Lung (tissue), 12 donors: ENCODE data around the gene ADCY6. TPM values are rescaled to one million over a fixed set of nuclear protein-coding genes. Genes with fewer than 3 reads are reported as not detected.

Experiments used
- ATAC-seq: fragments of 200-7000 bp; cut with Tn5 transposase; one replicate; pipeline ENCODE4 v1.9.1; 2020; ENCODE audit warnings: moderate number of reproducible peaks; ENCODE audit not compliant: insufficient read depth, low FRiP score
- DNase-seq, 3 donors: peaks; one replicate each; pipeline ENCODE4 v3.0.0-alpha.2; 2013 to 2017
- H3K27ac ChIP-seq, 2 donors: one replicate each; pipeline ENCODE4 v1.5.1; 2013; ENCODE audit warnings: mild to moderate bottlenecking in 2 of 2, moderate library complexity in 2 of 2, control low read depth in 1 of 2, inconsistent platforms in 1 of 2, low read depth in 1 of 2, low read length in 1 of 2
- H3K27me3 ChIP-seq, 3 donors: one replicate each; pipeline ENCODE4 v1.5.1; 2013; ENCODE audit warnings: low read length in 2 of 3; ENCODE audit not compliant: control insufficient read depth in 3 of 3, insufficient read depth in 3 of 3
- H3K36me3 ChIP-seq, 4 donors: one replicate each; pipeline ENCODE4 v1.5.1; 2013; ENCODE audit warnings: low read length in 4 of 4, mild to moderate bottlenecking in 1 of 4, moderate library complexity in 1 of 4; ENCODE audit not compliant: control insufficient read depth in 4 of 4, insufficient read depth in 4 of 4
- H3K4me1 ChIP-seq, 5 donors: one replicate each; pipeline ENCODE4 v1.5.1; 2013; ENCODE audit warnings: low read length in 5 of 5, mild to moderate bottlenecking in 2 of 5, moderate library complexity in 1 of 5; ENCODE audit not compliant: control insufficient read depth in 5 of 5, insufficient read depth in 5 of 5
- H3K4me3 ChIP-seq: one replicate; pipeline ENCODE4 v1.5.1; 2013; ENCODE audit warnings: mild to moderate bottlenecking, control low read depth, moderate library complexity
- H3K9ac ChIP-seq, 2 donors: one replicate each; pipeline ENCODE4 v1.5.1; 2013; ENCODE audit warnings: low read length in 2 of 2, control low read depth in 1 of 2; ENCODE audit not compliant: insufficient read depth in 1 of 2
- H3K9me3 ChIP-seq, 4 donors: one replicate each; pipeline ENCODE4 v1.5.1; 2013; ENCODE audit warnings: low read length in 3 of 4, mild to moderate bottlenecking in 1 of 4, moderate library complexity in 1 of 4; ENCODE audit not compliant: control insufficient read depth in 4 of 4, insufficient read depth in 3 of 4
- CTCF ChIP-seq: IDR thresholded peaks from 2 replicates; pipeline ENCODE4 v1.5.1; 2012; ENCODE audit warnings: mild to moderate bottlenecking; ENCODE audit errors: control extremely low read depth, extremely low read depth
- WGBS, 2 donors: extraction: QIAGEN DNeasy Blood & Tissue Kit; methylation state at CpG; one replicate each; pipeline ENCODE4 v1.1.7; 2013; 5-methylcytosine and 5-hydroxymethylcytosine counted together
- polyA plus RNA-seq, 2 donors: library from polyadenylated mRNA; stranded (reverse); fragments of 200-250 nt; gene quantifications; one replicate each; pipeline ENCODE4 v1.2.1, GENCODE V29; 2013
- total RNA-seq, 2 donors: library from RNA; depleted of rRNA in 1 of 2; stranded (reverse); fragments of >200 nt in 1 of 2; gene quantifications; one replicate each; pipeline ENCODE4 v1.2.1, GENCODE V29; 2014 to 2021
- donor health status: control.
- donor health status: control.
- donor health status: Bipolar disorder and iron deficiency.
- donor health status: healthy.
- donor health status: DM: yes; HTN: yes; CAD: no.

The ADCY6 gene
- total and polyA plus RNA-seq, 4 donors, result 14.4 to 37.0 (median 26.2) TPM

- Histone ChIP-seq H3K27me3 (peaks cover 0 to 4% (median 0%) of the 10 kb centered on the region in 3 donors), H3K27ac (no peak overlapping the region), H3K4me1 (no peaks in the 10 kb centered on the region), H3K4me3 (no peak overlapping the region), H3K9ac (no peak overlapping the region), H3K36me3 (no peaks in the 10 kb centered on the region), H3K9me3 (no peaks in the 10 kb centered on the region)
- WGBS, 2 donors, result 72 to 83% methylated on average over 9 of the region's 9 CpGs
- ATAC-seq, result no peak
- no peak for DNase-seq
- TF ChIP-seq CTCF, result no peak
Observed at GRCh38 chr12:48744251-48745008, 44.5 kb downstream of the ADCY6 start.

GRCh38 chr12:48739618-48740269, 49.1 kb downstream of the ADCY6 start:
- DNase-seq (no peak), ATAC-seq (no peak)
- H3K4me1 ChIP-seq, result no peaks in the 10 kb centered on the region
- H3K36me3 ChIP-seq, result no peaks in the 10 kb centered on the region
- TF ChIP-seq CTCF, result no peak
- H3K9me3 ChIP-seq, result no peaks in the 10 kb centered on the region
- no peak overlapping the region for H3K9ac ChIP-seq
- no peak overlapping the region for H3K27ac ChIP-seq
- peaks cover 0 to 4% (median 2%) of the 10 kb centered on the region in 3 donors for H3K27me3 ChIP-seq
- no peak overlapping the region for H3K4me3 ChIP-seq
- 39 to 41% methylated on average over 5 of the region's 5 CpGs for WGBS, 2 donors

- Histone ChIP-seq H3K27me3 (peaks cover 0 to 4% (median 2%) of the 10 kb centered on the region in 3 donors), H3K4me1 (no peaks in the 10 kb centered on the region), H3K27ac (no peak overlapping the region), H3K36me3 (no peaks in the 10 kb centered on the region), H3K4me3 (no peak overlapping the region), H3K9me3 (no peaks in the 10 kb centered on the region), H3K9ac (no peak overlapping the region)
- DNase-seq (no peak), ATAC-seq (no peak)
- WGBS, 2 donors, result 50 to 56% methylated on average over 1 of the region's 1 CpG
- no peak for TF ChIP-seq CTCF
Observed at GRCh38 chr12:48736456-48736855, 52.4 kb downstream of the ADCY6 start.
